Measurements from ENCODE around the gene RICTOR.

RICTOR gene, protein sequence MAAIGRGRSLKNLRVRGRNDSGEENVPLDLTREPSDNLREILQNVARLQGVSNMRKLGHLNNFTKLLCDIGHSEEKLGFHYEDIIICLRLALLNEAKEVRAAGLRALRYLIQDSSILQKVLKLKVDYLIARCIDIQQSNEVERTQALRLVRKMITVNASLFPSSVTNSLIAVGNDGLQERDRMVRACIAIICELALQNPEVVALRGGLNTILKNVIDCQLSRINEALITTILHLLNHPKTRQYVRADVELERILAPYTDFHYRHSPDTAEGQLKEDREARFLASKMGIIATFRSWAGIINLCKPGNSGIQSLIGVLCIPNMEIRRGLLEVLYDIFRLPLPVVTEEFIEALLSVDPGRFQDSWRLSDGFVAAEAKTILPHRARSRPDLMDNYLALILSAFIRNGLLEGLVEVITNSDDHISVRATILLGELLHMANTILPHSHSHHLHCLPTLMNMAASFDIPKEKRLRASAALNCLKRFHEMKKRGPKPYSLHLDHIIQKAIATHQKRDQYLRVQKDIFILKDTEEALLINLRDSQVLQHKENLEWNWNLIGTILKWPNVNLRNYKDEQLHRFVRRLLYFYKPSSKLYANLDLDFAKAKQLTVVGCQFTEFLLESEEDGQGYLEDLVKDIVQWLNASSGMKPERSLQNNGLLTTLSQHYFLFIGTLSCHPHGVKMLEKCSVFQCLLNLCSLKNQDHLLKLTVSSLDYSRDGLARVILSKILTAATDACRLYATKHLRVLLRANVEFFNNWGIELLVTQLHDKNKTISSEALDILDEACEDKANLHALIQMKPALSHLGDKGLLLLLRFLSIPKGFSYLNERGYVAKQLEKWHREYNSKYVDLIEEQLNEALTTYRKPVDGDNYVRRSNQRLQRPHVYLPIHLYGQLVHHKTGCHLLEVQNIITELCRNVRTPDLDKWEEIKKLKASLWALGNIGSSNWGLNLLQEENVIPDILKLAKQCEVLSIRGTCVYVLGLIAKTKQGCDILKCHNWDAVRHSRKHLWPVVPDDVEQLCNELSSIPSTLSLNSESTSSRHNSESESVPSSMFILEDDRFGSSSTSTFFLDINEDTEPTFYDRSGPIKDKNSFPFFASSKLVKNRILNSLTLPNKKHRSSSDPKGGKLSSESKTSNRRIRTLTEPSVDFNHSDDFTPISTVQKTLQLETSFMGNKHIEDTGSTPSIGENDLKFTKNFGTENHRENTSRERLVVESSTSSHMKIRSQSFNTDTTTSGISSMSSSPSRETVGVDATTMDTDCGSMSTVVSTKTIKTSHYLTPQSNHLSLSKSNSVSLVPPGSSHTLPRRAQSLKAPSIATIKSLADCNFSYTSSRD (N-terminal part only)

DNA sequence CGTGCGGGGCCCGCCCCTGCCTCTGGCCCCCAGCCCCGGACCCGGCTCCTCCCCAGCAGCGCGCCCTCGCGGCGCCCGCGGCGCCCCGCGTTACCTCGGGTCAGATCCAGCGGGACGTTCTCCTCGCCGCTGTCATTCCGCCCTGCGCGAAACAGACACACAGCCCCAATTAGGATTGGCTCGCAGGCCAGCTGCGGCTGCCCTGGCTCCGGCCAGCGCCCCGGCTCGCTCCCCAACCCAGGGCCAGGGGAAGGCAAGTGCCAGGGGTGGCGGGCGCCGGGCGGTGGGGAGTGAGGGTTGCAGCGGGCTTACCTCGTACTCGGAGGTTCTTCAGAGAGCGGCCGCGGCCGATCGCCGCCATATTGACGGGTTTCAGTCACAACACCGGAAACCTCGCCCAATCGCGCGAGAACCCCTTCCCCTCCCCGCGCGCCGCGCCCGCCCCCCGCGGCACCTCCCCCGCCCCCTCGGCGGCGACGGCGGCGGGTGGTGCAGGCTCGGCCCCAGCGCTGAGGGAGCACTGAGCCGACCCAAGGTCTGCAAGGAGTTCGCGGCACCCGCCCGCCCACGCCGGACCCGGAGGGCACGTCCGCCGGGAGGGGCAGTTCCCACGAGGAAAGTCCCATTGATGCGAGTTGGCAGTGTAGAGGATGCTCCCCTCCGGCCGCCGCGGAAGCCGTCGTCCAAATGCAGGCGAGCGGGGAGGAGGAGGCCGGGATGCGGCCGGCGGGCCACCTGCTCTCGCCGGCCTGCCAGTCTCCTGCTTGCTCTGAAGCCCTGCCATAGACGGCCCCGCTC lies at the start of gene RICTOR:
RICTOR (minus strand) TSS at position 383 of the 798 bp plus-strand sequence; CDS start at position 361, 22 bp downstream.
- H3K4me1 ChIP-seq (ENCODE audit: insufficient read depth, low read length): no peaks in the 10 kb centered on the region
- peak within 1 kb of the TSS; percentile 98 for H3K9ac ChIP-seq (ENCODE audit: low read depth, low read length)
- H3K36me3 ChIP-seq (ENCODE audit: insufficient read depth, low read length): no peaks in the 10 kb centered on the region
- H3K9me3 ChIP-seq (ENCODE audit: control insufficient read depth, insufficient read depth, low read length): no peaks in the 10 kb centered on the region

DNA sequence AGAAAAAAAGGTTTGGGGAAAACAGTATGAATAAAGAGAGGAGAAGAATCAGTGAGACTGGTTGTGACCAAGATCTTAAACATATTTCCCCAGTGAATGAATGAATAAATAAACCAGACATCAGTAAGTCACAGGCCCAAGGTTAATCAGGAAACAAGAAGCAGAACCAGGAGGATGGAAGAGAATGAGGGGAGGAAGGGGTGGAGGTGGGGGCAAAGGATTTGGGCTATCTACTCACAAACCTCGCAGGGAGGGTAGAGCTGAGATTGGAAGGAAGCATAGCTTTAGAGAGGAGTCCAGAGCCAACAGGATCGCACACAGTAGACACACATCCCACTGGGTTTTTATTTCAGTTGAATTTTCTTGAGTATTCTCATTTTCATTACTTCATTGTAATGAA lies 47.7 kb upstream of the RICTOR start:
- Histone ChIP-seq H3K36me3 (ENCODE audit: insufficient read depth, low read length) (no peaks in the 10 kb centered on the region), H3K4me1 (ENCODE audit: insufficient read depth, low read length) (no peaks in the 10 kb centered on the region), H3K9me3 (ENCODE audit: control insufficient read depth, insufficient read depth, low read length) (no peaks in the 10 kb centered on the region), H3K9ac (ENCODE audit: low read depth, low read length) (no peak overlapping the region)

DNA sequence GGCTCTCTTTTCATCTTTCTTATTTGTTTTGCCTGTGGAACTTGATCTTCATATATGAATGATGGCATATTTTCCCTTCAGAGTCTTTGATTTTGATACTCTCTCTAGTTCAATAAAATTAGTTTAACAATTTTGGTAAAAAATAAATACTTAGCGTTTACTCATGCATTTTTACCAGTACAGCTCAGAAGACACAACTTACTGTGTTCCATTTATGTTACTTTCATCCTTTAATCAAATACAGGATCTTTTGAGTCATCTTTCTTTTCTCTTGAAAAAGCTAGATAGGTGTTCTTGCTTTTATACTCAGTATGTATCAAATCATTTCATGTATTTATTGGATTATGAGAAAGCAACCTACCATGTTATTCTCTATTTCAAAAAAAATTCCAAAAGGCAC lies 47.1 kb upstream of the RICTOR start:
- Histone ChIP-seq H3K4me1 (ENCODE audit: insufficient read depth, low read length) (no peaks in the 10 kb centered on the region), H3K9me3 (ENCODE audit: control insufficient read depth, insufficient read depth, low read length) (no peaks in the 10 kb centered on the region), H3K9ac (ENCODE audit: low read depth, low read length) (no peak overlapping the region), H3K36me3 (ENCODE audit: insufficient read depth, low read length) (no peaks in the 10 kb centered on the region)

DNA sequence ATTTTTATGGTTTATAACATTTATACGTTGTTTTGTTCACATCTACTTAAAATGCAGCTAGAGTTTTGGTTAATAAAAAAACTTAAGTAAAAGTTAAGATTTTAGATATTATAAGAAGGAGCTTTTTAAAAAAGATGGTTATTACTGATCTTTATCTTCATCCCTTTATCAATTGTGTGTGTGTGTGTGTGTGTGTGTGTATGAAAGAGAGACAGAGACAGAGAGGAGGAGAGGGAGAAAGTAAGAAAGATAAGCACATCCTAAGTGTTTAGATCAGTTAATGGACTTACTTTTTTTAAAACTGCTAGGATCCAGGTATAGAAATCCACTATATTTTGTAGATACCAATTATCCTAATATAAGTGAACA lies 45.8 kb upstream of the RICTOR start:
- no peak overlapping the region for H3K9ac ChIP-seq (ENCODE audit: low read depth, low read length)

DNA sequence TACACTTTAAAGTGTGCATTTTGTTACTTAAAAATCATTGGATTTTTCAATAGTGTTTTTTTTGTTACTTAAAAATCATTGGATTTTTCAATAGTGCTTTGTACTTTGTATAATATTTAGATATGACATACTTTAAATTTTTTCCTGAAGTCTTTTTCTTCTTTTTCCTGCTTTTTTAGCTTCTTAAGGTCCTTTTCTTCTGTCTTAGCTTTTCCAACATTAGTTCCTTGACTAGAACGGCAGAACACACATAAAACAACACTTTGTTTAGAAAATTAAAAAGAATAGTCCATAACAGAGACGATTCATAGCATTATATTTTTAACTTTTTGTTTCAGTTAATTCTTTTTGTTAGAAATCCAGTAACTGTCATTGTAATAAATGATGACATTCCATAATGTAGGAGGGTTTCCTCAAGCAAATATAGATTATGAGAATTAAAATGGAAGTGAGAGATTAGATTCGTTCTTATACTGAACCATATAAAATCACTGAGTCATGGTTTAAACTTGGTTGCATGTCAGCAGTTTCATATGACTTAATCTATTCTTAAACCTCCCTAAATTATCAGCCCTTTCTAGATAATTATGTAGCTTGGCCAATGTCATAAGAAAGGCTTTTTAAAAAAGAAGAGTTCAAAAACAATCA lies 45.3 kb upstream of the RICTOR start:
- no peaks in the 10 kb centered on the region for H3K36me3 ChIP-seq (ENCODE audit: insufficient read depth, low read length)
- no peak overlapping the region for H3K9ac ChIP-seq (ENCODE audit: low read depth, low read length)

More for the DNA sequence above, 45.8 kb upstream of the RICTOR start:
- H3K4me1 ChIP-seq (ENCODE audit: insufficient read depth, low read length): no peaks in the 10 kb centered on the region
- H3K9me3 ChIP-seq (ENCODE audit: control insufficient read depth, insufficient read depth, low read length): no peaks in the 10 kb centered on the region
- no peaks in the 10 kb centered on the region for H3K36me3 ChIP-seq (ENCODE audit: insufficient read depth, low read length)

DNA sequence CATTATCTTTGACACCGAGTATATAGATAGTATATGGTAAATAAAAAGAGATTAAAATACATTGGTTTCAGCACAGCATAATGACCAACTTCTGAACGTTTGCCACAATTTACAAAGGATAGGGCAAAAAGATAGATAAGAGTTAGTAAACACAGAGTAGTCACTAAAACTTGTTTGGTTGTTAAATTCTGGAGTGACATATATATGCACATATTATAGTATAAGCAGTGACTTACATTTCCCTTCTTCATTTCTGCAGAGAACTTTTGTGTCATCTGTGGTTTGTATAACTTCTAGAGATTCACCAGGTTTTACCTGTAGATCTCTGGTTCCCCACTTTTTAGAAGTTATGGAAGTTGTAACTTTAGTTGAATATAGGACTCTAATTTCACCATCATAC lies 44.4 kb upstream of the RICTOR start:
- H3K4me1 ChIP-seq (ENCODE audit: insufficient read depth, low read length): no peaks in the 10 kb centered on the region
- no peaks in the 10 kb centered on the region for H3K36me3 ChIP-seq (ENCODE audit: insufficient read depth, low read length)
- no peaks in the 10 kb centered on the region for H3K9me3 ChIP-seq (ENCODE audit: control insufficient read depth, insufficient read depth, low read length)
- no peak overlapping the region for H3K9ac ChIP-seq (ENCODE audit: low read depth, low read length)

More for the DNA sequence above, 45.3 kb upstream of the RICTOR start:
- Histone ChIP-seq H3K9me3 (ENCODE audit: control insufficient read depth, insufficient read depth, low read length) (no peaks in the 10 kb centered on the region), H3K4me1 (ENCODE audit: insufficient read depth, low read length) (no peaks in the 10 kb centered on the region)

DNA sequence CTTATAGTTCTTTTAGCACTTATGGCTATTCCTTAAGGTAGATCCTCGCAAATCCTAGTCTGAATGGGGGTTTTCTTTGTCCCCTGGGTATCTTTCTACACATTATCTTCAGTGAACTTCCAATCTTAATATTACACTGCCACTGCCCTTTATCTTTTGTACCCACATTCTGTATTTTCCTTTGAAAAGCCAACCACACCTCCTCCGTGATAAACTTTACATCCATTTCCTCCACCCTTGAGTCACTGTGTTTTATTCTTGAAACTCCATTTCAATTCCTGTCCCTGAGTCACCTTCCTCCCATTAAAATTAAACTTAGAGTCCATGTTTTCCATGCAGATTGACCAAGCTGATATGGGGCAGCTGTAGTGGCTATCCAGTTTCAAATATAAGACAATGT lies 43.2 kb upstream of the RICTOR start:
- H3K9ac ChIP-seq (ENCODE audit: low read depth, low read length): no peak overlapping the region
- H3K4me1 ChIP-seq (ENCODE audit: insufficient read depth, low read length): no peaks in the 10 kb centered on the region
- H3K36me3 ChIP-seq (ENCODE audit: insufficient read depth, low read length): no peaks in the 10 kb centered on the region
- H3K9me3 ChIP-seq (ENCODE audit: control insufficient read depth, insufficient read depth, low read length): no peaks in the 10 kb centered on the region

DNA sequence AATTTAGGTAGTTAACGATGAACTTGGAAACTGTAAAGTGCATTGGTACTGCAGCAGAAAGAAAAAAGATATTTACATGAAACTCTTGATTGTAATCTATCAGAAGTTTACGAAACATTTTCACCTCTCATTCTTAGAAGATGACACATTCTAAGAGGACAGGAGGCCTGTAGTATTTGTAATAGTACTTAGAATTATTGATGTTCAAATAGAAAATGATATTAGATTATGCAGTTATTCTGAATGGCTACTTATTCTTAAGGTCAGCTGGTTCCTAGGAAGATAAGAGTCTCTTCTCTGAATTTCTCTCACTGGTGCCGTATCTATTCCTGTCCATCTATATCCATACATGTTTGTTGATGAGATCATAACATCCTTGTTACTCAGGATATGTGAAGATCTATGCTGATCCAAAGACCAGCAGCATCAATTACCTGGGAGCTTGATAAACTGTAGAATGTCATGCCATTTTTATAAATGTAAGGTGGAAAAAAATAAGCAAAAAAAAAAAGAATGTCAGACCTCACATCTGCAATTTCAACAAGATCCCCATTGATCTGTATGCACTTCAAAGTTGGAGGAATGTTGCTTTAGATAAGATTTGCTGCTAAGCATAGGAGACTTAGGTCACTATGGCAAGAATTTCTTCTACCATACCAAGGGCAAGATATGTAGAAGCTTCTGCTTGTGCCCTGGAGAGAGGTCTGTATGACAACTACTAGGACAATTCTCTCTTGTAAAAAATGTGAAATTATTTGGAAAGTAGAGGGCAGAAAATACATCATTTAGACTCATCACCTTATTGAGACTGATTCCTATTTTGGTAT lies 42.4 kb upstream of the RICTOR start:
- H3K36me3 ChIP-seq (ENCODE audit: insufficient read depth, low read length): no peaks in the 10 kb centered on the region
- H3K4me1 ChIP-seq (ENCODE audit: insufficient read depth, low read length): no peaks in the 10 kb centered on the region
- no peaks in the 10 kb centered on the region for H3K9me3 ChIP-seq (ENCODE audit: control insufficient read depth, insufficient read depth, low read length)
- H3K9ac ChIP-seq (ENCODE audit: low read depth, low read length): no peak overlapping the region

DNA sequence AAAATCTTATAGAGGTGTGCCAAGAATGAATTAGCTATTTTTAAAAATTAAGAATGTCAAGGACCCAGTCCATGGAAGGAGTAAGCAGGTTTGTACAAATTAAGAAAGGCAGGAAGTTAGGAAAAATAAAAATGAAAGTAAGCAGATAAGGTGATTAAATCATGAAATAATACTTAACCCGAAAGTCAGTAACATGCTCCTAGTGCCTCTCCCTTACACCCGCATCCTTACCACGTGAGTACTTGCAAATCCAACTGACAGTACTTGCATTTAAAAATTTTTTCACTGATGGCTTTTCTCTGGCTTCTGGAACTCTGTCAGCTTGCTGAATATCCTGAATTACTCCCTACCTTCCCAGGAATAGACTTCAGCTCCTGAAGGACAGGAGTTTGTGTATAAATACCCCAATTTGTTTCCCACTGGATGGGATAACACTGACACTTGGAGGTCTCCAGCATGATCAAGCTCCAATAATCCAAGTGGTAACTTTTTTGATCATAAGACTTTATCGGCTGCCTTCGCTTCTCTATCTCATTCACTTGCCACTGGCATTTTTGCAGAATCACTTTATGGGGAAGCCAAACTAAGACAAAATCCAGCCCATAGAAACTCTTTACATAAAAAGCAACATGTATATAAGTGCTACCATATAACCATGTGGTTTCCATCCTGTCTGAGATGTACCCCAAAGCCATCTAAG lies 41.6 kb upstream of the RICTOR start:
- no peaks in the 10 kb centered on the region for H3K9me3 ChIP-seq (ENCODE audit: control insufficient read depth, insufficient read depth, low read length)
- H3K9ac ChIP-seq (ENCODE audit: low read depth, low read length): no peak overlapping the region
- no peaks in the 10 kb centered on the region for H3K36me3 ChIP-seq (ENCODE audit: insufficient read depth, low read length)
- no peaks in the 10 kb centered on the region for H3K4me1 ChIP-seq (ENCODE audit: insufficient read depth, low read length)

DNA sequence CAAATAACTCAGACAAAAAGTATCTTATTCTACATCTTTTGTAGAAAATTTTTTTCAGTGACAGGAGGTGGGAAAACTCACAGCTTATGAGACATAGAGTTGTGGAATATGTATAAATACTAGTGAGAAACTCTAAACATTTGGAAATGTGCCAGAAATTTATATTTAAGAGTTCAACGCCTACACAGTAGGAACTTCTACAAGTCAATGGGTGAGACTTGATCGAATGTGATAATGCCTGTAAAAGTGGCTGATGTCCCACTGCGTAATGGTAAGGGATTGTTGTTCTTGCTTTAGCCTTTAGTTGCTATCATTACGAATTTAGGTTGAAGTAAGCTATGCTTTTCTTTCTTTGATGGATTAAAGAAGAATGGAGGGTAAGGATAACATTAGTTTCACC lies 40.0 kb upstream of the RICTOR start:
- H3K9ac ChIP-seq (ENCODE audit: low read depth, low read length): no peak overlapping the region
- no peaks in the 10 kb centered on the region for H3K36me3 ChIP-seq (ENCODE audit: insufficient read depth, low read length)
- H3K4me1 ChIP-seq (ENCODE audit: insufficient read depth, low read length): no peaks in the 10 kb centered on the region
- H3K9me3 ChIP-seq (ENCODE audit: control insufficient read depth, insufficient read depth, low read length): no peaks in the 10 kb centered on the region

DNA sequence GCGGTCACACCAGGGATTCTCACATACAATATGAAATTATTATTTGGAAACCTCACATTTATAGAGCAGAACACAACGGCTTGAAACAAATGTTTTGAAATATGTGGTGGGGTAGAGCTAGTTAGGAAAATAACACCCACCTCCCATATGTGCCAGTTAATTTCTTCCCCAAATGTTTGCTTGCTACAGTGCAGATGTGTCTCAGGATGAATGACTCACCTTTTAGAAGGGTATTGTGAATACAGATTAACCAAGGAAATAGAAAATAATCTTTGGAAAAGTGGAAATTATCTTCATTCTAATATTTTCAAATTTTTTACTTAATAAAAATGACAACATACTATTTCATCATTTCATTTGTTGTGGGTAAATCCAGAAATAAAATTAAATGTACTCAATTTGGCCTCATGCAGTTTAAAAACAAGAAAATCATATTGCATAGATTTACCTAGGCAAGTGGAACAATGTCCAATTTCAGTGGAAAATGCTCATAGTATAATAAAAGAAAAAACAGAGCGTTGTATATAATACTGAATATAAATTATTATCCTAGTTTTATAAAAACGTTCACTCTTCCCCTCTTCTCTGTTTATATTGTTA lies 39.3 kb upstream of the RICTOR start:
- H3K36me3 ChIP-seq (ENCODE audit: insufficient read depth, low read length): no peaks in the 10 kb centered on the region
- no peaks in the 10 kb centered on the region for H3K9me3 ChIP-seq (ENCODE audit: control insufficient read depth, insufficient read depth, low read length)
- H3K4me1 ChIP-seq (ENCODE audit: insufficient read depth, low read length): no peaks in the 10 kb centered on the region

DNA sequence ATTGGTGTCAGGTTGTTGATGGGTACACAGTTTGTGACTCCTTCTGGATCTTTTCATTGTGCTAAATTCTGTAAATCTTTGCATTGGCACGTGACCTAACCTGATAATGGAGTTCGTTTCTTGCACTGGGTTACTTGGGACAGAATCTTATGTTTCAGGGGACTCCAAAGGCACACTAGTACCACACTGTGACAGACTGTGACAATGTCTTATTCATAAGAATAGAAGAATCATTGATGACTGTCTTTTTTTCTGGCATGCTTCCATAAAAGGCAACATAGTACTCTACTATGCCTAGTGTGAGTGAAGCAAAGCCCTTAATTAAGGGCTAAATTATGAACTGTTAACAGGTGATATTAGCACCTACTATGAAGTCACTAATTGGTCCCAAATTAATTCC lies 35.4 kb upstream of the RICTOR start:
- Histone ChIP-seq H3K36me3 (ENCODE audit: insufficient read depth, low read length) (no peaks in the 10 kb centered on the region), H3K4me1 (ENCODE audit: insufficient read depth, low read length) (no peaks in the 10 kb centered on the region), H3K9me3 (ENCODE audit: control insufficient read depth, insufficient read depth, low read length) (no peaks in the 10 kb centered on the region), H3K9ac (ENCODE audit: low read depth, low read length) (no peak overlapping the region)

More for the DNA sequence above, 39.3 kb upstream of the RICTOR start:
- H3K9ac ChIP-seq (ENCODE audit: low read depth, low read length): no peak overlapping the region
